GM23248 (cell line): ENCODE measurements around the gene MYO7B.

Experiments used
- EZH2 ChIP-seq: fragments of 200-600 bp; sonication (generic); IDR thresholded peaks from 2 replicates; pipeline ENCODE4 v1.6.1; 2018; ENCODE audit warnings: antibody characterized with exemption, mild to moderate bottlenecking; ENCODE audit not compliant: insufficient read depth, poor library complexity, severe bottlenecking
- EZH2phosphoT487 ChIP-seq: fragments of 200-600 bp; sonication (generic); IDR thresholded peaks from 2 replicates; pipeline ENCODE4 v1.6.1; 2018; ENCODE audit warnings: antibody characterized with exemption, moderate library complexity, mild to moderate bottlenecking, low read depth; ENCODE audit not compliant: insufficient read depth

DNA sequence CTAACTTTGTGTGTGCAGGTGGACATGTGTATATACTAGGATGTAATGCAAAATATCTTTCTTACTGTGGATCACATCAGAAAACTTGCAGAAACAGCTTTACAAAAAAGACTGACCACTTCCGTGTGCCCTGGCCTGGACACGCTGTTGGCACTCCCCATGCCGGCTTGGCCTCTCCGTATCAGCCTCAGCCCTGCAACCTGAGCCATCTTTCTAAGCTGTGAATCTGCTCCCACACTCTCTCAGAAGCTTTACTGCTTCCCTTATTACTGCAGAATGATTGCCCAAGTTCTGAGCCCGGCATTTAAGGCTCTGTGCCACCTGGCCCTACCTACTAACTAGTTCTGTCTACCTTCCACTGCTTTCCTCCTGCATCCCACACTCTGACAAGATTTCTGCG lies 37.8 kb downstream of the MYO7B start:
- no peak for TF ChIP-seq EZH2
- no peak for TF ChIP-seq EZH2phosphoT487
